Measurements from ENCODE around the gene SCUBE2. TPM values are rescaled to one million over a fixed set of nuclear protein-coding genes. Genes with fewer than 3 reads are reported as not detected.

Gene SCUBE2
- total RNA-seq, result 2.1 and 4.8 TPM in 2 replicates

DNA sequence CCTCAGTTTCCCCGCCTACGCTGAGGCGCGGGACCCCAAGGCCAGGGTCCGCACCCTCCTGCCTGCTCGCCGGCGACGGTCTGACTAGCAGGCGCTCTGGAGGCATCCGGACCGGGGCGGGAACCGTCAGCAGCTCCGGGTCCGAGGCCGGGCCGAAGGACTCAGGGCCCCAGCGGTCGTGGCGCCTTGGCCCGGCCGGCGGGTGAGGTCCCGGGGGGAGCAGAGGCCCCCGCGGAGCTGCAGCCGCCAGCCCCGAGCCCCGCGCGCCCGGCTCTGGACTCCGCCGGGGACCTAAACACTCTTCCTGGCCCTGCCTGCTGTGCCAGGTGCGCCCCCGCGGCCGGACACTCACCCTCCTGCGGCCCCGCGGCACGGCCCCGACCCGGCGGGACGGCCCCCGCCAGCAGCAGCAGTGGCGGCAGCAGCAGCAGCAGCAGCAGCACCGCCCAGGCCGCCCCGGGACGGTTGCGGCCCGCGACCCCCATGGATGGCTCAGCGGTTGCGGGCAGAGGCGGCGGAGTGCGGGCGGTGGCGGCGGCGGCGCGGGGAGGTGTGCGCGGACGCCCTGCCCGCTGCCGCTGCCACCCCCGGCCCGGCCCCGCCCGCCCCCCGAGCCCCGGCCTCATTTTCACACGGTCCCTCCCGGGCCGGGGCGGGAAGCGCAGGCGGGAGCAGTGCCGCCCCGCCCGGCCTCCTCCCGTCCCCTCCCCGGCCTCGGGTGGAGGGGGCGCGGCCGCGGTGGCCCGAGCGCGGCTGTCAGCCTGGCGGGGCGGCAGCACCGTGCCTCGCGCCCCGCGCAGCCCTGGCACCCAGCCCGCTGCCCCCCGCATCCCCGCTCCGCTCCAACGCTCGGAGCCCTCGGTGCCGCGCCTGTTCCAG, at the start of gene SCUBE2:
Gene SCUBE2 (minus strand): TSS at position 556 of the 879 bp plus-strand sequence. CDS start 71 bp downstream, at position 485.

GRCh38 chr11:9003573-9004182, 87.7 kb downstream of the SCUBE2 start, which contains the start of gene NRIP3:
TSS of gene NRIP3 (minus strand) at chr11:9004001. CDS start at chr11:9003935, 66 bp downstream.

Small RNAs within 50 kb of the gene (small RNA-seq; reads per million reads assigned to genes)
- not detected for gene MIR5691

Other genes with a start within 250 kb of the SCUBE2 start
- gene AKIP1, start 180.4 kb downstream of the SCUBE2 start, total RNA-seq, result 28.9 and 30.3 TPM in 2 replicates
- gene C11orf16, start 158.7 kb downstream of the SCUBE2 start, total RNA-seq, result not detected in 2 replicates
- gene ASCL3, start 148.6 kb downstream of the SCUBE2 start, total RNA-seq, result not detected in 2 replicates
- 59.8 and 67.1 TPM in 2 replicates for gene TMEM9B, start 127.2 kb downstream of the SCUBE2 start, total RNA-seq
- gene NRIP3, start 87.6 kb downstream of the SCUBE2 start, total RNA-seq, result 10.2 and 11.1 TPM in 2 replicates
- 133 and 162 TPM in 2 replicates for gene DENND5A, start 173.8 kb upstream of the SCUBE2 start, total RNA-seq
- 48.6 and 58.0 TPM in 2 replicates for gene TMEM41B, start 223.0 kb upstream of the SCUBE2 start, total RNA-seq